Measurements from ENCODE around the gene RELL2.

RELL2 gene

GRCh38 chr5:141623186-141623585 lies 13.6 kb upstream of the RELL2 start:
- DNase-seq, result no peak

- no peak for DNase-seq
Measured at GRCh38 chr5:141623611-141624010, 13.2 kb upstream of the RELL2 start.

- no peak for DNase-seq
Measured at GRCh38 chr5:141628175-141628788, 8.5 kb upstream of the RELL2 start.

DNA sequence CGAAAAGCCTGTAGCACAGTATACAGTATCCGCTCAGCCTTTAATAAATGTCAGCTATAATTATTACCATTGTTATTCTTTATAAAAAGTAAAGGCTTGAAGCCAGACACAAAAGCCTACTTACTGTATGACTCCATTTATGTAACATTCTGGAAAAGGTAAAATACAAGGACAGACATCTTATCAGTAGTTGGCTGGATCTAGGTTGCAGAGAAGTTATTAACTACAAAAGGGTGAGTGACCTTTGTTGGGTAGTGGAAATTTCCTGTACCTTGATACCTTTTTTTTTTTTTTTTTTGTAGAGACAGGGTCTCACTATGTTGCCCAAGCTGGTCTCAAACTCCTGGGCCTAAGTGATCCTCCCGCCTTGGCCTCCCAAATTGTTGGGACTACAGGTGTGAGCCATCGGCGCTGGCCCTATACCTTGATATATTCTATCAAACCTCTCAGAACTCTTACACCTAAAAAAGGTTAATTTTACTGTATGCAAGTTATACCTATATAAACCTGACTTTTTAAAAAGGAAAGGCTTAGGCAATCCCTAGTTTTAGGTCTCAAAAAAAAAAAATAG lies 6.1 kb upstream of the RELL2 start:
- no peak for DNase-seq

DNA sequence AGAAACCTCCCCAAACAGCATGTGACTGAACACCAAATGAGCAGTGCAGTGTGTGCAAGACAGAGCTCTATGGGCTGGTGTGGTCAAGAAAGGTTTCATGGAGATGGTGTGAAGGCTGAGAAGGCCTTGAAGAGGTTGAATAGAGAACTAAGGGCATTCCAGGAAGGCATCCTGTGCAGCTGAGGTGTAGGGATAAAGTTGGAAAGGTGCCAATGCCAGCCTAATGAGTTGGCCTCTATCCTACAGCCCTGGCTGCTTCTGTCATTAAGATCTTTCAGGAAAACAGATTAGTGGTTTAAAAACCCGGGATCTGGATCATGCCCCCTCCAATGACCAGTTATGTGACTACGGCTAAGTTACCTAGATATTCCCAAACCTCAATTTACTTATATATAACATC lies 4.1 kb upstream of the RELL2 start:
- DNase-seq, result no peak

DNA sequence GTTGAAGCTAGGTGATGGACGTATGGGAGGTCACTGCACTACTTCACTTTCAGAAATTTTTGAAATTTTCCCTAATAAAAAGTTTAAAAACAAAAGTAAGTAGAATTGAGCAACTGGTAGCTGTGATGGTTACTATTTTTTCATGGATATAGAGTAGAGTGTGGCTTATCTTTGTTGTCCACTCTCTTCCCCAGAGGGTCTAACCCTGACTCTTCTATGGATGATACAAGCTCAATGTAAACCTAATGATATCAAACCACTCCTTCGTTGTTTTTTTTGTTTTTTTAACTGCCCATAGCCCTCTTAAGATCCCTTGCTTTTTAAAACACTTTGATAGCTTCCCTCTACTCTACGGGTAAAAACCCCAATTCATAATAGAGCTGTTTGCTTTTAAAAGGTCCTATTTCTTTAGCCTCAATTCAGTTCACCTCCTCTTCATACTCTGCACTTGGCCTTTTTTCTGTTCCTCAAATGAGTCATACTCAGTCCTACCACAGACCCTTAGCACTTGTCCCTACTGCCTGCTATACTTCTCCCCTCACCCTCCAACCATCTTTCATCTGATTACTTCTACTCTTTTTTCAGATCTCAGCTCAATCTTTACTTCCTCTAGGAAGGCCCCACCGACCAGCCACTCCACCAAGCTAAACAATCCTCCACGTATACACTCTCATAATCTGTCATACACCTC lies 2.8 kb upstream of the RELL2 start:
- DNase-seq, result no peak

DNA sequence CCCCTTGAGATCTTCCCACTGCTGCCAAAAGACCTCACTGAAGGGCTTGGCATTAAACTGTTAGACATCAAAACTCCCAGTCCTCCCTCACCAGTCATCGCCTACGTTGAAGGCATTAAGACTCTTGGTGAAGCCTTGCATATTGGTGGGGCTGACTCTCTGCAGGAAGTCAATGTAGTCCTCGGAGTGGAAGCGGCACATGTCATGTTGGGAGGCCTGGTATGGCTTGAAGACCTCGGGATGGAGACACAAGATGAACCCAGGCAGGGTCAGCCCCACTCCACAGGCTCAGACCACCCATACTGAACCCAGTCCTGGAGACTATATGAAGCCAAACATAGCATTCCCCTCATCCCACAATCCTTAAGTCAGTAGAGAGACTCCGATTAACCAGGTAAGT lies 2.1 kb upstream of the RELL2 start:
- no peak for DNase-seq

DNA sequence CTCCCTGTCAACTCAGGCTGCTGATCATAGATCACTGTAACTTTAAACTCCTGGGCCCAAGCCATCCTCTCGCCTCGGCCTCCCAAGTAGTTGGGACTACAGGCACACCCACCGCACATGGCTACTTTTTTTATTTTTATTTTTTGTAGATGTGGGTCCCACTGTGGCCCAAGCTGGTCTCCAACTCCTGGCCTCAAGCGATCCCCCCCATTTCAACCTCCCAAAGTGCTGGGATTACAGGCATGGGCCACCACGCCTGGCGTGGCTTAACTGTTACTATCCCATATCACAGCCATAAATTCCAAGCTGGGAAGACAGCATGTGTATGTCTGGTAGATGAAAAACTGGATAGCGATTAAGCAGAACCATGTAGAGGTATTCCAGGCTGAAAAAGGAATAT lies 1.2 kb upstream of the RELL2 start:
- DNase-seq, result no peak

GRCh38 chr5:141636106-141636412 lies 738 bp upstream of the RELL2 start:
- no peak for DNase-seq

DNA sequence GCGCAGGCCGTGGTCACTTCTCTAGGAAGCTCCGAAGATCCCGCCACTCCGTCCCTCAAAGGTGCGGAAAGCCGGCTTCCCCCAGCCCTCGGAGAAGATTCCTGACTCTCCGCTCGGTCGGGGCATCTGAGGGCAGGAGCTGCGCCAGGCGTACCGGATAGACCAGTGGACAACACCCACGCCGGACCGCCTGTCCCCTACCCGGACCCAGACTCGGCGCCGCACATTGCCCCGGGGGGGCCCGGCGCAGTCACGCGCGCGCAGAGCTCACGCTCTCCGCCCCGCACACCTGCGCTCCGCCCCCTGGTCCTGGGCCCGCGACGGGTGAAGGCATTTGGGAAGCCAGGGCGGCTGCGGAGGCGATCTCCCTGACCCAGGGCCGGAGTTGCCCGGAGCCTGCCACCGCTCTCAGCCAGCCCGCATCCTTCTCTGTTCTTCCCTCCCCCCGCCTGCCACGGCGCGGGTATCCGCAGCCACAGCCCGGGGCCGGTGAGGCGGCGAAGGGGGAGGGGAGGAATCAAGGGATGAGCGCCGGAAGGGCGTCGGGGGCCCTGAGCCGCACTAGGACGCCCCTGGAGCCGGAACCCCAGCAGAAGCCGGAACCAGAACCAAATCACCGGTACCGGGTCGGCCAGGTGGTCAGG lies 448 bp downstream of the RELL2 start:
- DNase-seq, result peak; percentile 49 to 76

- DNase-seq, result peak; percentile 49 to 67
Measured at GRCh38 chr5:141637767-141638419, 1.1 kb downstream of the RELL2 start.

DNA sequence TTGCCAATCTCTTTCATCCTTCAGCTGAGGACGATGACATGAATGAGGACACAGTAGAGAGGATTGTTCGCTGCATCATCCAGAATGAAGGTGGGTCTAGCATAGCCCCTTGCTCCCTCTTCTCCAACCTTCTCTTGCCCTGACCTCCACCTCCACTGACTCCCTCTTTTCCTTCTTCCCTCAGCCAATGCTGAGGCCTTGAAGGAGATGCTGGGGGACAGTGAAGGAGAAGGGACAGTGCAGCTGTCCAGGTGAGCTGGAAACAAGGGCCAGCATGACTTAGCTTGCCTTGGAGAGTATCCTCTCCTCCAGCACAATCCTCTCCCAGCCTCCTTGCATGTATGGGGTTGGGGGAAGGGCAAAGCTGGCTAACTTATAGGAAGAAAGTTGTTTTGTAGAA lies 2.0 kb downstream of the RELL2 start:
- no peak for DNase-seq

DNA sequence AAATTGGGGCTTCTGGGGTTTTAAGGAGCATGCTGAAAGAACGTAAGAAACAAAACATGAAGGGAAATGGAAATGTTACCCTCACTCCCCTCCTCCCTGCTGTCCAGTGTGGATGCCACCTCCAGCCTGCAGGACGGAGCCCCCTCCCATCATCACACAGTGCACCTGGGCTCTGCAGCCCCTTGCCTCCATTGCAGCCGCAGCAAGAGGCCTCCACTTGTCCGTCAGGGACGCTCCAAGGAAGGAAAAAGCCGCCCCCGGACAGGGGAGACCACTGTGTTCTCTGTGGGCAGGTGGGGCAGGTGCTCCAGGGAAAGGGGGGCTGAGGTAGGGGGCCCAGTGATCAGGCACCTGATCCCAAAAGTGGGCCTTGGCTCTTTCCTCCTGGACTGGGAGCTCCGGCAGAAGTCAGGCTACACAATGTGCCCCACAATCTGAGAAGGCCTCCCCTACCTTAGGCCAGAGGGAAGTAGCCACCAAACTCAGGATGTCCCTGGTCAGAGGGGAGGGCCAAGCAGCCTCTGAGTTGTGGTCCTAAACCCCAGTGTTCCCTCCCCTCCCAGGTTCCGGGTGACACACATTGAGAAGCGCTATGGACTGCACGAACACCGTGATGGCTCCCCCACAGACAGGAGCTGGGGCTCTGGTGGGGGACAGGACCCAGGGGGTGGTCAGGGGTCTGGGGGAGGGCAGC lies 2.7 kb downstream of the RELL2 start:
- DNase-seq, result no peak

DNA sequence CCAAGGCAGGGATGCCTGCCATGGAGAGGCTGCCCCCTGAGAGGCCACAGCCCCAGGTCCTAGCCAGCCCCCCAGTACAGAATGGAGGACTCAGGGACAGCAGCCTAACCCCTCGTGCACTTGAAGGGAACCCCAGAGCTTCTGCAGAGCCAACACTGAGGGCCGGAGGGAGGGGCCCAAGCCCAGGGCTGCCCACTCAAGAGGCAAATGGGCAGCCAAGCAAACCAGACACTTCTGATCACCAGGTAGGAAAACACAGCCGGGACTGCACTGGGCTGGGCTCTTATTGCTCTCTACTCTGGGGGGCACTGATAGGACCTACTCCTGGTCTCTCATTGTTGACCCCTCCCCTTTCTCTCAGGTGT lies 3.2 kb downstream of the RELL2 start:
- no peak for DNase-seq

DNA sequence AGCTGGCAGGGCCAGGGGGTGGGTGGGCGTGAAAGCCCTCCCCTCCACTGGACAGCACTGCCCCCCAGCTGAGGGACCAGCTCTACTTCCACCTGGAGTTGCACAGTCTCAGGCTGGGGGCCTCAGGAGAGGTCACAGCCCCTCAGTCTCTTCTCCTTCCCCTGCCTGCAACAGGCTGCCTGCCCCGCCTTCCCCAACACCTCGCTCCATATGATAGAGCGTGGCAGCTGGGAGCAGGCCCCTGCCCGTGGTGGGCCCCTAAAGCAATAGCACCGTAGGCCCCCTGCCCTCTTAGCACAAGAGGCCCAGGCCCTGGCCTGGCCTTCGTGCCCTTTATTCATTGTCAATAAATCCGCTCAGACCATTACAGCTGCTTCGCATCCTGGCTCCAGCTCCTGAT lies 3.9 kb downstream of the RELL2 start:
- DNase-seq, result no peak

GRCh38 chr5:141641634-141642267 lies 5.0 kb downstream of the RELL2 start:
- no peak for DNase-seq

GRCh38 chr5:141646026-141646425 lies 9.2 kb downstream of the RELL2 start:
- no peak for DNase-seq

DNA sequence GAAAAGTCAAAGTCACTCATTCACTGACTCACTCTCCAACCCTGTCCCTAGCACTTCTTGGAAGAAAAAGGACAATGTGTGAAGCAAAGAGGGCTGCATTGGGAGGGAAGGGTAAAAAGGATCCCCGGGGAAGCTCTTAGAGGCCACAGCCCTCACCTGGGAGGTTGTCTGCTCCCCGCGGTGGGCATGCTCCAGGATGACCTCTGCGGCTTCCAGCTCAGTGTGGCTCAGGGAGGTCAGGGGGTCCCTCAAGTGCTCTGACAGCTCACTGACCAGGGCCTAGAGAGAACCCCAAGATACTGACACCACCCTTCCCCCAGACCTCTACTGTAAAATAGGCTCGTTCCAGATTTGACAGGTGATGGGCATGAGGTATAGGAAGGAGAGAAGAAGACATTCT lies 10.4 kb downstream of the RELL2 start:
- no peak for DNase-seq

DNA sequence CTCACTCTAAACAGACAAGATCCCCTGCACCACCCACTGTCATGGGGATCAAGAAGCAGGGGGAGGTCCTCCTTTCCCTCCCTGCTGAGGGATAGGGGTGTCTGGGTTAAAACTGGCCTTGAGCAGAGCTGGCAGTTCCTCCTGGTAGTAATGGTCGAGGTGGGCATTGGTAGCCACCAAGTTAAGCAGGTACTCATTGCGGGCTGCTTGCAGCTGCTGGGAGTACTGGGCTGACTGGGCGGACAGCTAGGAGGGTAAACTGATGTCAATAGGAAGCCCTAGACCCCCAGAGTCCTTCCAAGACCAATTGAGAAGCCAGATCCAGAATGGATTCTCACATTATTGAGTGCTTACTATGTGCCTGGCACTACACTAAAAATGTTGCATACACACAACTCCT lies 11.1 kb downstream of the RELL2 start:
- DNase-seq, result no peak

- no peak for DNase-seq
Measured at GRCh38 chr5:141649056-141649688, 12.4 kb downstream of the RELL2 start.

DNA sequence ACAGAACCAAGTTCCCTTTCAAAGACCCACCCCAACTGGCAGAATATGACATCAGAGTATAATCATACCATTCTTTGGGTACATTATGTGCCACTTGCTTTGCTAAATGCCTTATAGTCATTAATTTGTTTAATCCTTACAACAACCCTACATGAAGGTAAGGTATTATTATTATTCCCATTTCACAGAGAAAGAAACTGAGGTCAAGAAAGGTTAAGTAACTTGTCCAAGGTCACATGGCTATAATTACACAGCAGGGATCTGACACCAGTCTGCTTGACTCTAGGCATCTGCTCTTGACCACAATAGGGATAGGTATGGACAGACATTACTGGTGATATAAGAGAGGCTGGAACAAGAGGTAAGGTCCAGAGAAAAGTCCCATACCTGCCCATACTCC lies 13.2 kb downstream of the RELL2 start:
- no peak for DNase-seq

Measured in NCI-H526 (cell line).